Renal cortical epithelial cell (primary cell): ENCODE results near the gene MAVS. TPM values are rescaled to one million over a fixed set of nuclear protein-coding genes. Genes with fewer than 3 reads are reported as not detected.
"Not testable (repeated sequence)": the region's sequence is repeated elsewhere in the genome, so short reads cannot be mapped to it uniquely, and the experiment has no call there.

Experiments
- DNase-seq: peaks from one replicate; pipeline ENCODE4 v3.0.0-alpha.2; 2011; ENCODE audit warnings: low read depth
- total RNA-seq: library from RNA; depleted of rRNA; stranded (reverse); fragments of >200 nt; gene quantifications from 2 replicates; pipeline ENCODE4 v1.2.3, GENCODE V29; 2014

The MAVS gene
- total RNA-seq, 1 donor from 2014 or later: 50.9 TPM

GRCh38 chr20:3814928-3815495, 31.6 kb upstream of the MAVS start:
- DNase-seq: no peak

GRCh38 chr20:3815703-3816315, 30.8 kb upstream of the MAVS start:
- no peak for DNase-seq

- peak; percentile 72 for DNase-seq
Measured at GRCh38 chr20:3818155-3819151, 28.2 kb upstream of the MAVS start.

- no peak for DNase-seq
Measured at GRCh38 chr20:3819411-3820047, 27.1 kb upstream of the MAVS start.

GRCh38 chr20:3820048-3820900, 26.4 kb upstream of the MAVS start, which contains the start of gene AP5S1:
AP5S1 (plus strand) TSS chr20:3820547; CDS start chr20:3822118, 1,571 bp downstream.
- DNase-seq: peak; percentile 89

- DNase-seq: no peak
Measured at GRCh38 chr20:3820901-3821727, 25.5 kb upstream of the MAVS start.

GRCh38 chr20:3821996-3822395, 24.6 kb upstream of the MAVS start:
- DNase-seq: no peak

- no peak for DNase-seq
Measured at GRCh38 chr20:3823881-3824280, 22.8 kb upstream of the MAVS start.

GRCh38 chr20:3825526-3825925, 21.1 kb upstream of the MAVS start:
- no peak for DNase-seq

- no peak for DNase-seq
Measured at GRCh38 chr20:3826420-3826819, 20.2 kb upstream of the MAVS start.

GRCh38 chr20:3828798-3829197, 17.8 kb upstream of the MAVS start:
- no peak for DNase-seq

GRCh38 chr20:3829891-3830290, 16.7 kb upstream of the MAVS start:
- DNase-seq: not testable (repeated sequence)

GRCh38 chr20:3836132-3836531, 10.5 kb upstream of the MAVS start:
- DNase-seq: no peak

- no peak for DNase-seq
Measured at GRCh38 chr20:3839328-3839727, 7.3 kb upstream of the MAVS start.

GRCh38 chr20:3840201-3840600, 6.4 kb upstream of the MAVS start:
- DNase-seq: not testable (repeated sequence)

GRCh38 chr20:3842348-3842930, 4.2 kb upstream of the MAVS start:
- no peak for DNase-seq

GRCh38 chr20:3843490-3843889, 3.1 kb upstream of the MAVS start:
- DNase-seq: no peak

- not testable (repeated sequence) for DNase-seq
Measured at GRCh38 chr20:3843990-3844619, 2.5 kb upstream of the MAVS start.

- DNase-seq: peak; percentile 13
Measured at GRCh38 chr20:3846378-3846739, 275 bp upstream of the MAVS start.
